Fibroblast of skin of right biceps (primary cell): ENCODE data around the gene FAM151A.
"Not testable (repeated sequence)": the region's sequence is repeated elsewhere in the genome, so short reads cannot be mapped to it uniquely, and the experiment has no call there.

Experiments used
- DNase-seq: peaks from one replicate; pipeline ENCODE4 v3.0.0-alpha.2; 2013

Gene FAM151A

DNA sequence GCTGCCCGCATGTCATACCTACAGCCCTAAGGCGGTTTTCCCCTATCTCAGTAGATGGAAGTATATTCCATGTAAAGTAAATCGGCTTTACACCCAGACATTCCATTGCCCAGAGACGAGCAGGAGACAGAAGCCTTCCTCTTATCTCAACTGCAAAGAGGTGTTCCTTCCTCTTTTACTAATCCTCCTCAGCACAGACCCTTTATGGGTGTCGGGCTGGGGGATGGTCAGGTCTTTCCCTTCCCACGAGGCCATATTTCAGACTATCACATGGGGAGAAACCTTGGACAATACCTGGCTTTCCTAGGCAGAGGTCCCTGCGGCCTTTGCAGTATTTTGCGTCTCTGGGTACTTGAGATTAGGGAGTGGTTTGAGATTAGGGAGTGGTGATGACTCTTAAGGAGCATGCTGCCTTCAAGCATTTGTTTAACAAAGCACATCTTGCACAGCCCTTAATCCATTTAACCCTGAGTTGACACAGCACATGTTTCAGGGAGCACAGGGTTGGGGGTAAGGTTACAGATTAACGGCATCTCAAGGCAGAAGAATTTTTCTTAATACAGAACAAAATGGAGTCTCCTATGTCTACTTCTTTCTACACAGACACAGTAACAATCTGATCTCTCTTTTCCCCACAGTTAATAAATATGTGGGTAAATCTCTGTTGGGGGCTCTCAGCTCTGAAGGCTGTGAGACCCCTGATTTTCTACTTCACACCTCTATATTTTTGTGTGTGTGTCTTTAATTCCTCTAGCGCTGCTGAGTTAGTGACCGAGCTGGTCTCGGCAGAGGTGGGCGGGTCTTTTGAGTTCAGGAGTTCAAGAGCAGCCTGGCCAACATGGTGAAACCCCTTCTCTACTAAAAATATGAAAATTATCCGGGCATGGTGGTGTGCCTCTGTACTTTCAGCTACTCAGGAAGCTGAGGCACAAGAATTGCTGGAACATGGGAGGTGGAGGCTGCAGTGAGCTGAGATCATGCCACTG, 13.4 kb upstream of the FAM151A start:
- not testable (repeated sequence) for DNase-seq

DNA sequence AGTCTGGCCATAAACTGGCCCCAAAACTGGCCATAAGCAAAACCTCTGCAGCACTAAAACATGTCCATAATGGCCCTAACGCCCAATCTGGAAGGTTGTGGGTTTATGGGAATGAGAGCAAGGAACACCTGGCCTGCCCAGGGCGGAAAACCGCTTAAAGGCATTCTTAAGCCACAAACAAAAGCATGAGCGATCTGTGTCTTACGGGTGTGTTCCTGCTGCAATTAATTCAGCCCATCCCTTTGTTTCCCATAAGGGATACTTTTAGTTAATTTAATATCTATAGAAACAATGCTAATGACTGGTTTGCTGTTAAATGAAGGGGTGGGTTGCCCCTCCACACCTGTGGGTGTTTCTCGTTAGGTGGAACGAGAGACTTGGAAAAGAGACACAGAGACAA, 12.5 kb upstream of the FAM151A start:
- not testable (repeated sequence) for DNase-seq

DNA sequence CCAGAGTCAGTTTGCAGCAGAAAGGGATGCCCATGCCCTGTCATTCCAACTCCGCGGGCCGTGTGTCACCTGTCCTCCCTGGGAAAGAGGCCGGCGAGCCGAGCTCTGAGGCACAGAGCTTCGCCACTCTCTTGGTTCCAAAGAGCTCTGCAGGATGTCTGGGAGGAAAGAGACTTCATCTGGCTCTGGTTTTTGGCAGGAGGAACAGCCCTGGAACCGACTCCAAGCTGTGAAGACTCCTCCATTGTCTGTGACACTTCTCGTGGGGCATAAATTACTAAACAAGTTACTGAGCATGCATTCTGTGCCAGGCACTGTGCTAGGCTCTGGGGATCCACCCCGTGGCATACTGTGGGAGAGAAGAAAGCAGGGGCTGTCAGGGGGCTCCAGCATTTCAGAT, 3.9 kb upstream of the FAM151A start:
- DNase-seq: no peak

DNA sequence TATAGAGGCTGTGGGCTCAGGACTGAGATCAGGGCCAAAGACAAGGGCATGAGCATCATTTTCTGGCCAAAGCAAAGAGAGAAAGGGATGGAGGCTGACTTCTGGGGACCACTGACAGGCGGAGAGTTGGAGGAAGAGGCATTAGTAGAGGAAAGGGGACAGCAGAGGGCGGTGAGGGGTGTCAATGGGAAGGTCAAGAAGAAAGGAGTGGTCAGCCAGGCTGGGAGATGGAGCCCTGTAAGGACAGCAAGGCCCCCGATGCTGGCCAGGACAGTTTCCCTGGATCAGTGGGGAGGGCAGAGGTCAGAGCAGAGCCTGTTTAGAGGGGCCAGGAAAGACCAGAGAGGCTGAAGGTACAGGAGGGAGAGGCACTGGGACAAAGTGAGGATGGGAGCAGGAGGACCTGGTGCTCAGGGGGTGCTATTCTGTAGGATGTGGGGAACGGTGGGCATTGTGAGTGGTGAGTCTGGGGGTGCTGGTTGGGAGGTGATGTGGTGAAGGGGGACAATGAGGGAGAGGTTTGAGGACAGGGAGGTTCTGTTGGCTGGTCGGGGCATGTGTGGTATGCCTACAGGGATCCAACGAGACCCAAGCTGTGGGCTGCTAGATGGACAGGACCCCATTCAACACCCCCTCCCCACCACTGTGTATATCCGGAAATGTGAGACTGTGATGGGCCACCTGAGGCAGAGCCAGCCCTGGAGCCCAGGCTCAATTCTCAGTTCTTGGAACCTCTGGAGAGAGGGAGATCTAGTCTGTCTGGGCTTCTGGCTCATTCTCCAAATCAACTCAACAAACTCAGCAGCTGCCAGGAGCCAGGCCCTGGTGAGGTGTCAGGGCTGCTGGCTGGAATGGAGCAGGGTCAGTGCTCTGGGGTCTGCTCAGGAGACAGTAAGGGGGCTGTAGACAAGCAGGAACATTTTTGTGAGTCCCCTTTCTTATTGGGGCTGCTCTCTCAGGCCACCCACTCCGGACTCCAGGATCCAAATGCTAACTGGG, 1.4 kb upstream of the FAM151A start:
- no peak for DNase-seq

- DNase-seq: no peak
These were observed 3.6 kb downstream of the FAM151A start for GRCh38 chr1:54619749-54620148.

GRCh38 chr1:54615531-54616279, 7.6 kb downstream of the FAM151A start:
- DNase-seq: no peak

GRCh38 chr1:54614563-54614962, 8.8 kb downstream of the FAM151A start:
- DNase-seq: no peak

DNA sequence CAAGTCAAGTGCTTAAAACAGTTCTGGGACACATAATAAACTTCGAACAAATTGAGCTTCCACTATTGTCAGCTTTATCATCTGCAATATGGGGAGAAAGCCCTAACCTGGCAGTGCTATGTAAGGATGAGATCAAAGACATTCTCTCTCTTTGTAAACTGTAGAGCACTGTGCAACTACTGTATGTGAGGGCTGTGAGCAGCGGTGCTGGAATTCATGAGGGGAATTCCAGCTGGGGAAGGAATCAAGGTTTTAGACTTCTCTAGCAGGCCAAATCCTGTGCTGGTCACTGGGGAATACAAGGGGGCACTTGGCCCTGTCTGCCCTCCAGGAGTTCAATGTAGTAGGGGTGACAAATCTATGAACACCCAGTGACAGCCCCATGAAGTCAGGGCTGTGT, 9.3 kb downstream of the FAM151A start:
- no peak for DNase-seq

DNA sequence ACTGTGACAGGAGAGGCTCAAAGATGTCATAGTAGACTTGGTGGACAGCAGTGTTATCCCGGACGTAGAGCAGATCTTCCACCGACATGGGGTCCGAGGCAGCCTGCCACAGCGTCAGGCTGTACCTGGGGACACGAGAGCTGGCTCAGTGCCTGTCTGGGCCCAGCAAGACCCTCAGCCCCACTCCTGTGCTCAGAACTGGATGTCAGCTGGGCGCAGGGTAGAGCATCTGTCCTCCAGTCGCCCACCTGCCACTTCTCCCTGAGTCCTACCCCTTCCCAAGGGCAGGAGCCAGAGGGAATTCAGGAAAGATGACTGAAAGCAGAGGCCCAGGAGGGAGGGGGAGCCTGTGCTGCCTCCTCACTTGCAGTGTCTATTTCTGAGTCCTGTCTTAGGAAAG, 11.7 kb downstream of the FAM151A start:
- no peak for DNase-seq

GRCh38 chr1:54610601-54611580, 12.4 kb downstream of the FAM151A start:
- no peak for DNase-seq

GRCh38 chr1:54610048-54610447, 13.3 kb downstream of the FAM151A start:
- no peak for DNase-seq

DNA sequence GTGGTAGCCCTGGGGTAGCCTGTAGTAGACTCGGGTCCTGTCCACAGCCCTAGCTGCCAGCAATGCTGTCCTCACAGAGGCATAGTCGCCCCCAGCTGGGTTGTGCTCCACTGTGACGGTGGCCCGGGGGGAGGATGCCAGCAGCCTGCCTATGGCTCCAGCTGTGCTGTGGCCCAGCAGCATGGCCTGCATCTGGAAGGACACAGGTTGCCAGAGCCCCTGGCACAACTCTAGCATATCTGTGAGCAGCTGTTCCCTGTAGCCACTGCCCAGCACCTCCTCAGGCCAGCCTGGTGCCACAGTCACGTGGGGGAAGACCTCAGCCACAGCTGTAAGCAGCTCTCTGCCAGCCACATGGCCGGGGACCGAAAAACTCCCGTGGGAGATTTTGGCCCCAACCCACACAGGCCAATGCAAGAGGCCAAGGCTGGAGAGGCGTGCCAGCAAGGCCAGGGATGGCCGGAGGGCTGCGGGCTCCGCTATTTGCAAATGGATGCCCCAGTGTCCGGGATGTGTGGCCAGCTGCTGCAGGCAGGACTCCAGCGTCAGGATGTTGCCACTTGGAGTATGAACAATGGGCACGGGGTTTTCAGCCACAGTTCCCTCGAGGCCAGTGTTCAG, 13.9 kb downstream of the FAM151A start:
- DNase-seq: no peak

DNA sequence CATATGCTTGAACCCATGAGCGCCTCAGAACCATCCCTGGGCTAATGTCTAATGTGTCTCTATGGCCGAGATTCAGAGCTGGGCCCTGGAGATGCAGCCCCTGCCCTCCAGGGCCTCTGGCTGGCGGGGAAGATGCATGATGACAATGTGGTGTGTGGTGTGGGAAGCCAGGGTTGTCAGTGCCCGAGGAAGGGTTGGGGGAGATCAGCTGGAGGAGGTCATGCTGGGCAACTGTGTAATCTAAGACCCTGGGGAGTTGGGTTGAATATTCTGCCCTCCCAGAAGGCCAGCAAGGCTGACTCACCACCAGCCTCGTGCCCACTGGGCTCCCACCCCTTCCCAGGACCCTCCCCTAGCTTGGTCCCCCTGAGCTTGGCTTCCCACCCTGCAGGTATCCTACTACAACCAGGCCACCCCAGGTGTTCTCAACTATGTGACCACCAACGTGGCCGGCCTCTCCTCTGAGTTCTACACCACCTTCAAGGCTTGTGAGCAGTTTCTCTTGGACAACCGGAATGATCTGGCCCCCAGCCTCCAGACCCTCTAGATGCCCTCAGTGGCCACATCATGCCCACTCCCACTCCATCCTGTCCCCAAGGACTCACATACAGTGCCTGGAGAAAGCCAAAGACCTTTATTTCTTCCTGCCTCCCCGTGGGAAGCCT, 14.6 kb downstream of the FAM151A start:
- no peak for DNase-seq

DNA sequence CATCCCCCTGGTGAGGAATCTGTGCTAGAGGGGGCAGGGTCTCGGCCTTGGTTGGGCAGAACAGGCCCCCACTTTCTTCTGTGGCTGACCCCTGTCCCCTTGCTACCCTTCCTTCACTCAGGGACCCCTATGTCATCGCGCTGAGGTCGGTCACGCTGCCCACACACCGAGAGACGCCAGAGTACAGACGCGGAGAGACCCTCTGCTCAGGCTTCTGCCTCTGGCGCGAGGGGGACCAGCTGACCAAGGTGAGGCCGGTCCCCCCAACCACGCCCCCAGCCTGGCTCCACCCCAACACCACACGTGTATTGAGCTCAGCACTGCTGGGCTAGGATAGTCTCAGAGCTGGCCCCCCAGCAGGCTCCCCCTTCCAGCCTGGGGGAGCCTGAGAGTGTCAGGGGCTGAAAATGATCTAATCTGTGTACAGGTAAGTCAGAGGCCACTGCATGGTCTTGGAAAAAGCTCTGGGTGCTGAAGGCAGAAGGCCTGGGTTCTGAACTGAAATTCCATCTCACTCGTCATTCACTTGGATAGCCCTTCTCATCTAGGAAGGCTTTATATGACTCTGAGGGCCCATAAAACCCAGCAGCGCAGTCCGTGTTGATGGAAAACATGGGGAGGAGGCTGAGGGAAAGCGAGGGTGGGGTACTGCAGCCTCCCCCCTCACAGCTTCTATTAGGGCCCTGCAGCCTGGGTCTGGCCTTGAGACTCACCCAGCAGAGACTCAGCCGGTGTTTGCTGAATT, 15.3 kb downstream of the FAM151A start:
- no peak for DNase-seq

- no peak for DNase-seq
These were observed 16.4 kb downstream of the FAM151A start for GRCh38 chr1:54606990-54607325.

- DNase-seq: no peak
These were observed 17.0 kb downstream of the FAM151A start for GRCh38 chr1:54606096-54606989.

DNA sequence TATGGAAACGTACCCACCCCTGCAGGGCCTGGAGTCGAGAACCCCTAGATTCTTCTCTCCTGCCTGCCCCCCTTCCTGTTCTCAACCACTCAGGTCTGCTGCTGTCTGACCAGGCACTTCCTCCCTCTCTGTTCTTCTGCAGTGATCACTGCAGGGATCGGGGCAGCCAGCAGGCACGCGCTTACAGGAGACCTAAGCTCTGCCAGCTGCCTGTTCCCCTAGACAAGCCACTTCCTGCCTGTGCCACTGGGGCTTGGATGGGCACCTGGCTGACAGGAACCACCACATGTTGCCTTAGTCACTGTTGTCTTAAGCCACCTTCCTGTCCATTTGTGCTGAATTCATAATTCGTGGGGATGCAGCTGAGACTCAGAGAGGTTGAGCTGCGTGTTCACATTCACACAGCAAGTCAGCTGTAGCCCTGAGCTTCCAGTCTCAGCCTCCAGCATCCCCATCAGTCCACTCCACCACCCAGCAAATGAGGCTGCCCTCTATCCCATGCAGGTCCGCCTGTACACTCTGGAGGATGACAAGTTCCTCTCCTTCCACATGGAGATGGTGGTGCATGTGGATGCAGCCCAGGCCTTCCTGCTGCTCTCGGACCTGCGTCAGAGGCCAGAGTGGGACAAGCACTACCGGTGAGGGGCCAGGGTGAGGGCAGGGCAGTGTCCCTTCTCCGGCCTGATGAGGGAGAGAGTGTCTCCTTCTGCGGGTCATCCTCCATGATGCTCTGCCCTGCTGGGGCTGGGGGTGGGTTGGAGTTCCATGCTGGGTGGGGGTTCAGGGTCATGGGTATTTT, 18.6 kb downstream of the FAM151A start:
- DNase-seq: no peak

GRCh38 chr1:54604051-54604450, 19.3 kb downstream of the FAM151A start:
- DNase-seq: no peak
